Neural progenitor cell (in vitro differentiated cells): ENCODE data around the gene PHF10.

Experiments
- EZH2phosphoT487 ChIP-seq: fragments of 200-600 bp; sonication (generic); IDR thresholded peaks from 2 replicates; pipeline ENCODE4 v1.6.1; 2017; ENCODE audit warnings: antibody characterized with exemption
- TF ChIP-seq, protein P1 (sequence below): fragments of 200-600 bp; sonication (generic); IDR thresholded peaks from 2 replicates; pipeline ENCODE4 v1.5.1; 2017; ENCODE audit warnings: antibody characterized with exemption, mild to moderate bottlenecking

DNA sequence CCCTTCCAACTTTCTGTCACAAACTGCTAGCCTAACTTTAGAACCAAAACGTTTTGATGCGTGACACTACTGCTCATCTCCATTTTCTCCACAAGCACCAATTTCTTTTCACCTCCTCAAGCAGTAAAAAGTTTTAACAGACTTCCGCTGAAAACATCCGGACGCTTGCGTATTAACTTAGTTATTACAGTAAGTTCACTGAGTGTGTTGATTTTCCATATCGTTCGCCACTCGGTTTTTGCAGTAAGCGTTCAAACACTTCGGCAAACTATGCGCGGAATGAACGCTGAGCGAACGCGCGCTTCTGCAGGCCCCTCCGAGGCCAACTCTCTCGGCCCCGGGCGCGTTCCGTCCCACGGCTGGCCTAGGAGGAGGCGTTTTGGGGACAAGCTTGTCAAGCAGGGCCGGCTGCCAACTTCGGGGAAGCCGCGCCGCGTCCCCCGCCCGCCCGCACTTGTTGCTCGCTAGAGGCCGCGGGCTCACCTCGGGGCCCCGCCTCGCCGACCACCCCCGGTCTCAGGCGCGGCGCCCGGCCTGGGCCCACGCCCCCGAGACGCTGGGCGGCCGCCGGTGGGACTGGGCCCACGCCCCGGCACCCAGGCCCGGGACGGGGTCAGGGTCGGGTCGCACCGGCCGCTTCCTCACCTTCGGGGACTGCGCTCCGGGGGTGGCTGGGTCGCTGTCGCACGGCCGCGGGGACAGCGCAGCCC lies 945 bp downstream of the PHF10 start:
- TF ChIP-seq, protein P1, sequence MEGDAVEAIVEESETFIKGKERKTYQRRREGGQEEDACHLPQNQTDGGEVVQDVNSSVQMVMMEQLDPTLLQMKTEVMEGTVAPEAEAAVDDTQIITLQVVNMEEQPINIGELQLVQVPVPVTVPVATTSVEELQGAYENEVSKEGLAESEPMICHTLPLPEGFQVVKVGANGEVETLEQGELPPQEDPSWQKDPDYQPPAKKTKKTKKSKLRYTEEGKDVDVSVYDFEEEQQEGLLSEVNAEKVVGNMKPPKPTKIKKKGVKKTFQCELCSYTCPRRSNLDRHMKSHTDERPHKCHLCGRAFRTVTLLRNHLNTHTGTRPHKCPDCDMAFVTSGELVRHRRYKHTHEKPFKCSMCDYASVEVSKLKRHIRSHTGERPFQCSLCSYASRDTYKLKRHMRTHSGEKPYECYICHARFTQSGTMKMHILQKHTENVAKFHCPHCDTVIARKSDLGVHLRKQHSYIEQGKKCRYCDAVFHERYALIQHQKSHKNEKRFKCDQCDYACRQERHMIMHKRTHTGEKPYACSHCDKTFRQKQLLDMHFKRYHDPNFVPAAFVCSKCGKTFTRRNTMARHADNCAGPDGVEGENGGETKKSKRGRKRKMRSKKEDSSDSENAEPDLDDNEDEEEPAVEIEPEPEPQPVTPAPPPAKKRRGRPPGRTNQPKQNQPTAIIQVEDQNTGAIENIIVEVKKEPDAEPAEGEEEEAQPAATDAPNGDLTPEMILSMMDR: no peak
- no peak for TF ChIP-seq EZH2phosphoT487
